GM12873 (cell line): ENCODE measurements around the gene SYNE2.

ENCODE experiments used
- CTCF ChIP-seq: IDR thresholded peaks from 2 replicates; pipeline ENCODE4 v1.5.1; 2012; ENCODE audit warnings: low read depth, mild to moderate bottlenecking, moderate library complexity, low read length, control low read depth; ENCODE audit not compliant: insufficient read depth; ENCODE audit errors: missing control alignments

SYNE2 gene

GRCh38 chr14:63941023-63941422 lies 88.2 kb downstream of the SYNE2 start:
- TF ChIP-seq CTCF: no peak

GRCh38 chr14:63949696-63950095 lies 96.9 kb downstream of the SYNE2 start:
- no peak for TF ChIP-seq CTCF

- no peak for TF ChIP-seq CTCF
Measured at GRCh38 chr14:63951021-63951420, 98.2 kb downstream of the SYNE2 start.

GRCh38 chr14:63951429-63951828 lies 98.6 kb downstream of the SYNE2 start:
- TF ChIP-seq CTCF: no peak

GRCh38 chr14:63952053-63952932 lies 99.5 kb downstream of the SYNE2 start:
- no peak for TF ChIP-seq CTCF

GRCh38 chr14:63952933-63953437 lies 100.2 kb downstream of the SYNE2 start:
- TF ChIP-seq CTCF: no peak

- no peak for TF ChIP-seq CTCF
Measured at GRCh38 chr14:63956326-63956725, 103.5 kb downstream of the SYNE2 start.
